Eye (tissue), 1 donor: ENCODE results near the gene KCNG2.

ENCODE experiments used
- DNase-seq: peaks from one replicate; pipeline ENCODE4 v3.0.0-alpha.2; 2015

KCNG2 gene

GRCh38 chr18:79927607-79928562, 130.1 kb downstream of the KCNG2 start:
- DNase-seq, result peak; percentile 43

GRCh38 chr18:79928563-79928960, 130.8 kb downstream of the KCNG2 start:
- DNase-seq, result no peak

GRCh38 chr18:79930020-79930642, 132.4 kb downstream of the KCNG2 start:
- DNase-seq, result no peak

GRCh38 chr18:79931475-79931874, 133.7 kb downstream of the KCNG2 start:
- DNase-seq, result no peak

GRCh38 chr18:79932907-79933306, 135.2 kb downstream of the KCNG2 start:
- no peak for DNase-seq

GRCh38 chr18:79933765-79934164, 136.0 kb downstream of the KCNG2 start:
- no peak for DNase-seq

GRCh38 chr18:79934311-79935097, 136.8 kb downstream of the KCNG2 start:
- DNase-seq, result no peak

- DNase-seq, result no peak
These were observed 137.4 kb downstream of the KCNG2 start for GRCh38 chr18:79935098-79935480.

GRCh38 chr18:79935499-79935898, 137.8 kb downstream of the KCNG2 start:
- DNase-seq, result no peak

- DNase-seq, result no peak
These were observed 138.2 kb downstream of the KCNG2 start for GRCh38 chr18:79935925-79936324.

GRCh38 chr18:79936641-79937040, 138.9 kb downstream of the KCNG2 start:
- no peak for DNase-seq

GRCh38 chr18:79937103-79937860, 139.5 kb downstream of the KCNG2 start:
- no peak for DNase-seq

- no peak for DNase-seq
These were observed 140.5 kb downstream of the KCNG2 start for GRCh38 chr18:79938196-79938595.

- DNase-seq, result no peak
These were observed 141.4 kb downstream of the KCNG2 start for GRCh38 chr18:79939096-79939495.

GRCh38 chr18:79940126-79940813, 142.5 kb downstream of the KCNG2 start:
- no peak for DNase-seq

- no peak for DNase-seq
These were observed 143.2 kb downstream of the KCNG2 start for GRCh38 chr18:79940814-79941472.

GRCh38 chr18:79941473-79942119, 143.9 kb downstream of the KCNG2 start:
- no peak for DNase-seq

GRCh38 chr18:79942211-79942610, 144.5 kb downstream of the KCNG2 start:
- no peak for DNase-seq

GRCh38 chr18:79942786-79943607, 145.3 kb downstream of the KCNG2 start:
- DNase-seq, result no peak

GRCh38 chr18:79943608-79944125, 145.9 kb downstream of the KCNG2 start:
- DNase-seq, result no peak
